Measurements from ENCODE around the gene HMCES.

DNA sequence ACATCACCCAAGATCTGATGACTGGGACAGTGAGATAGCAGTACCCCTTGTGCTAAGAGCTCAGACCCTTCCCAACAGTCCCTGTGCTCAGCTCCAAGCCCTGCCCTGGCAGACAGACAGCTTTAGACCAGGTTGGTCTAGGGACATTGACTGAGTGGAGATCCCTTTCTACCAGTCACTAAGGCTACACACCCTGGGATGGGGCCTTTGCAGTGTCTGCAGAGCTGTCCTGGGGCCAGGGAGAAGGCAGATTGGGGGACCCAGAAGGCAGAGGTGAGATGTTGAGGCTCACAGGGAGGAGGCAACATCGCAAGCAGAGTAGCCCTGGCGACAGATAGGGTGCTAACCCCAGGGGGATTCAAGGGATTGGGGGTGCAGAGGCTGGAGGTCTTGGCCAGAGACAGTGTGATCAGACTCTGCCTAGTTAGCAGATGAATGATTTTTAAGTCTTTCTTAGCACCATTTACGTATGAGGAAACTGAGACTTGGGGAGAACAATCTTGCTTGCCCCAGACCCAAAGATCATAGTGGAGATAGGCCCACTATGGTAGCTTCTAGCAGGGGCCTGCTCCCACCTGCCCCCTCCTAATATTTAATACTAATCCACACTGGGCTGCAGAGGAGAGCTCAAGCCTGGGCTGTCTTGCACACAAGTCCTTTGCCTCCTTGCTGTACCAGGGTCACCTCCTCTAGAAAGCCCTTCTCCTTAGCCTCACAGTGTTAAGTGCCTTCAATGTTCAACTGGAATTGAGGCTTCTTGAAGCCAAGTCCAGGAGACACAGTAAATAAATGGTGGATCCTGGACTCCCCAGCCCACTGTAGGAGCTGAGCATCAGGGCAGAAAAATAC, 32.6 kb downstream of the HMCES start:
- TF ChIP-seq POLR2A (IDR thresholded peaks at IDR 0.05) (no peak), POLR2AphosphoS5 (IDR thresholded peaks at IDR 0.05; ENCODE audit: insufficient read depth in 1 of 2, low read depth in 1 of 2) (no peak)
- TF ChIP-seq, protein P1, sequence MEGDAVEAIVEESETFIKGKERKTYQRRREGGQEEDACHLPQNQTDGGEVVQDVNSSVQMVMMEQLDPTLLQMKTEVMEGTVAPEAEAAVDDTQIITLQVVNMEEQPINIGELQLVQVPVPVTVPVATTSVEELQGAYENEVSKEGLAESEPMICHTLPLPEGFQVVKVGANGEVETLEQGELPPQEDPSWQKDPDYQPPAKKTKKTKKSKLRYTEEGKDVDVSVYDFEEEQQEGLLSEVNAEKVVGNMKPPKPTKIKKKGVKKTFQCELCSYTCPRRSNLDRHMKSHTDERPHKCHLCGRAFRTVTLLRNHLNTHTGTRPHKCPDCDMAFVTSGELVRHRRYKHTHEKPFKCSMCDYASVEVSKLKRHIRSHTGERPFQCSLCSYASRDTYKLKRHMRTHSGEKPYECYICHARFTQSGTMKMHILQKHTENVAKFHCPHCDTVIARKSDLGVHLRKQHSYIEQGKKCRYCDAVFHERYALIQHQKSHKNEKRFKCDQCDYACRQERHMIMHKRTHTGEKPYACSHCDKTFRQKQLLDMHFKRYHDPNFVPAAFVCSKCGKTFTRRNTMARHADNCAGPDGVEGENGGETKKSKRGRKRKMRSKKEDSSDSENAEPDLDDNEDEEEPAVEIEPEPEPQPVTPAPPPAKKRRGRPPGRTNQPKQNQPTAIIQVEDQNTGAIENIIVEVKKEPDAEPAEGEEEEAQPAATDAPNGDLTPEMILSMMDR (IDR thresholded peaks at IDR 0.05): no peak
